ENCODE results near the gene SEC14L1.
"Not testable (repeated sequence)": the region's sequence is repeated elsewhere in the genome, so short reads cannot be mapped to it uniquely, and the experiment has no call there.

DNA sequence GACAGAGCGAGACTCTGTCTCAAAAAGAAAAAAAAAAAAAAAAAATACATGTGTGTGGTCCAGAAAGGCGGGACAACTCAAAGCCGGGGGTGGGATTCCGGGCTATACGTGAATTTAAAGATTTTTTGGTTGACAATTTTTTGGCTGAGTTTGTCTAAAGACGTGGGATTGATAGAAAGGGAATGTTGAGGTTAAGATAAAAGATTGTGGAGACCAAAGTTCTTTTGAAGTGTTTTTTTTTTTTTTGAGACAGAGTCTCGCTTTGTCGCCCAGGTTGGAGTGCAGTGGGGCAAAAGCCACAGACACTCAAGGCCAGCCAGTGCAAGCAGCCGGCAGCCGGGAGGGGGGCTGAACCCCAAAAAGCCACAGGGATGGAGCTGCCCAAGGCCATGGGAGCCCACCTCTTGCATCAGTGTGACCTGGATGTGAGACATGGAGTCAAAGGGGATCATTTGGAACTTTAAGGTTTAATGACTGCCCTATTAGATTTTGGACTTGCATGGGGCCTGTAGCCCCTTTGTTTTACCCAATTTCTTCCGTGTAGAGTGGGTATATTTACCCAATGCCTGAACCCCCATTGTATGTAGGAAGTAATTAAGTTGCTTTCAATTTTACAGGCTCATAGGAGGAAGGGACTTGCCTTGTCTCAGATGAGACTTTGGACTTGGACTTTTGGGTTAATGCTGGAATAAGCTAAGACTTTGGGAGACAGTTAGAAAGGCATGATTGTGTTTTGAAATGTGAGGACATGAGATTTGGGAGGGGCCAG is 29.4 kb upstream of the SEC14L1 start:
- not testable (repeated sequence) for TF ChIP-seq POLR2A (IDR thresholded peaks at IDR 0.05; ENCODE audit: extremely low read depth, insufficient read length); MYC (IDR thresholded peaks at IDR 0.05; ENCODE audit: low read depth, low read length)
- TF ChIP-seq, protein P1, sequence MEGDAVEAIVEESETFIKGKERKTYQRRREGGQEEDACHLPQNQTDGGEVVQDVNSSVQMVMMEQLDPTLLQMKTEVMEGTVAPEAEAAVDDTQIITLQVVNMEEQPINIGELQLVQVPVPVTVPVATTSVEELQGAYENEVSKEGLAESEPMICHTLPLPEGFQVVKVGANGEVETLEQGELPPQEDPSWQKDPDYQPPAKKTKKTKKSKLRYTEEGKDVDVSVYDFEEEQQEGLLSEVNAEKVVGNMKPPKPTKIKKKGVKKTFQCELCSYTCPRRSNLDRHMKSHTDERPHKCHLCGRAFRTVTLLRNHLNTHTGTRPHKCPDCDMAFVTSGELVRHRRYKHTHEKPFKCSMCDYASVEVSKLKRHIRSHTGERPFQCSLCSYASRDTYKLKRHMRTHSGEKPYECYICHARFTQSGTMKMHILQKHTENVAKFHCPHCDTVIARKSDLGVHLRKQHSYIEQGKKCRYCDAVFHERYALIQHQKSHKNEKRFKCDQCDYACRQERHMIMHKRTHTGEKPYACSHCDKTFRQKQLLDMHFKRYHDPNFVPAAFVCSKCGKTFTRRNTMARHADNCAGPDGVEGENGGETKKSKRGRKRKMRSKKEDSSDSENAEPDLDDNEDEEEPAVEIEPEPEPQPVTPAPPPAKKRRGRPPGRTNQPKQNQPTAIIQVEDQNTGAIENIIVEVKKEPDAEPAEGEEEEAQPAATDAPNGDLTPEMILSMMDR (IDR thresholded peaks at IDR 0.05; ENCODE audit: low read depth, low read length) = not testable (repeated sequence)

All from NB4 (cell line).